ENCODE measurements around the gene PTPN20. TPM values are rescaled to one million over a fixed set of nuclear protein-coding genes. Genes with fewer than 3 reads are reported as not detected.
A peak's percentile ranks its signal among the peaks of the same experiment; 100 is the strongest.

PTPN20 gene
- total RNA-seq, 6 donors from 2014 or later: 1.8 to 19.0 (median 3.4) TPM

GRCh38 chr10:47025540-47026300, 114.5 kb downstream of the PTPN20 start:
- no peaks in the 10 kb centered on the region for H3K36me3 ChIP-seq
- ATAC-seq (ENCODE audit: low FRiP score in 2 of 2) (peak in 1 of 2 donors; percentile 61), DNase-seq (peak in 1 of 2 donors; percentile 17)
- no peaks in the 10 kb centered on the region for H3K4me1 ChIP-seq
- no peaks in the 10 kb centered on the region for H3K27me3 ChIP-seq
- WGBS, 2 donors: 79% methylated on average over 4 to 10 of the region's 10 CpGs
- H3K27ac ChIP-seq: no peak overlapping the region
- H3K4me3 ChIP-seq: no peak overlapping the region
- TF ChIP-seq POLR2A (IDR thresholded peaks at IDR 0.05): no peak
- TF ChIP-seq EP300 (IDR thresholded peaks at IDR 0.05): no peak
- no peak for TF ChIP-seq POLR2AphosphoS5 (IDR thresholded peaks at IDR 0.05)
- TF ChIP-seq, protein P1, sequence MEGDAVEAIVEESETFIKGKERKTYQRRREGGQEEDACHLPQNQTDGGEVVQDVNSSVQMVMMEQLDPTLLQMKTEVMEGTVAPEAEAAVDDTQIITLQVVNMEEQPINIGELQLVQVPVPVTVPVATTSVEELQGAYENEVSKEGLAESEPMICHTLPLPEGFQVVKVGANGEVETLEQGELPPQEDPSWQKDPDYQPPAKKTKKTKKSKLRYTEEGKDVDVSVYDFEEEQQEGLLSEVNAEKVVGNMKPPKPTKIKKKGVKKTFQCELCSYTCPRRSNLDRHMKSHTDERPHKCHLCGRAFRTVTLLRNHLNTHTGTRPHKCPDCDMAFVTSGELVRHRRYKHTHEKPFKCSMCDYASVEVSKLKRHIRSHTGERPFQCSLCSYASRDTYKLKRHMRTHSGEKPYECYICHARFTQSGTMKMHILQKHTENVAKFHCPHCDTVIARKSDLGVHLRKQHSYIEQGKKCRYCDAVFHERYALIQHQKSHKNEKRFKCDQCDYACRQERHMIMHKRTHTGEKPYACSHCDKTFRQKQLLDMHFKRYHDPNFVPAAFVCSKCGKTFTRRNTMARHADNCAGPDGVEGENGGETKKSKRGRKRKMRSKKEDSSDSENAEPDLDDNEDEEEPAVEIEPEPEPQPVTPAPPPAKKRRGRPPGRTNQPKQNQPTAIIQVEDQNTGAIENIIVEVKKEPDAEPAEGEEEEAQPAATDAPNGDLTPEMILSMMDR (IDR thresholded peaks at IDR 0.05): no peak
- no peaks in the 10 kb centered on the region for H3K9me3 ChIP-seq

GRCh38 chr10:47026301-47027107, 115.3 kb downstream of the PTPN20 start:
- ATAC-seq (ENCODE audit: low FRiP score in 2 of 2) (no peak), DNase-seq (peak in 1 of 2 donors; percentile 11)
- Histone ChIP-seq H3K27ac (no peak overlapping the region), H3K4me3 (no peak overlapping the region), H3K4me1 (no peaks in the 10 kb centered on the region), H3K27me3 (no peaks in the 10 kb centered on the region), H3K36me3 (no peaks in the 10 kb centered on the region), H3K9me3 (no peaks in the 10 kb centered on the region)
- TF ChIP-seq POLR2AphosphoS5 (IDR thresholded peaks at IDR 0.05) (no peak), EP300 (IDR thresholded peaks at IDR 0.05) (no peak), POLR2A (IDR thresholded peaks at IDR 0.05) (no peak)
- TF ChIP-seq, protein P1 (IDR thresholded peaks at IDR 0.05): no peak
- 92 to 96% methylated on average over 7 to 11 of the region's 11 CpGs for WGBS, 2 donors

DNA sequence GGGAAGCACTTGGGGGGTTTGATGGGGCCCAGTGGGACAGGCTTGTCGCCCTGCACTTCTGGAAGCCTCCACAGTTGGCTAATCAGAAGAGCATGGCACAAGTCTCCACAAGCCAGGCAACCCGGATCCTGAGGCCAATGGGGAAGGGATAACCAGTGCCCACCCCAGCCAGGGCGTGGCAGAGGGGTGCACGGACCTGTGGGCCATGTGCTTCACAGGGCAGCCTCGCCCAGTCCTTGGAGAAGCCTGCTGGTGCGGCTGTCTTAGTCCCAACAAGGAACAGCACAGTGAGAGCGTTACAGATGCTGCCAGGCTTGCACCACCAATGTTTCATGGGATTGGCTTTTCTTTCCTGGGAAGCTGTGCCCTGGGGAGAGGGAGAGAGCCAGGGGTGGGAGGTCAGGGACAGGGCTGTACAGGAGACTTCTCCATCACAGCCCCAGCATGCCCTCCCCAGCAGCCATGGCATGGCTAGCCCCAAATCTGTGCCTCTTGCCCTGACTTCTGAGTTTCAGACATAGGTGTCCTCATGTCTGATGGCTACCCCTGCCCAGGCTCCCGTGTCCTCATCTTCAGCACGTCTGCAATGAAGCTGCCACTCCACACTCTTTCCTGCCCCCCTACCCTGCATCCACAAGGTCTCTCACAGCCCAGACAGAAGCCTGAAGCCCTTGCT, 116.0 kb downstream of the PTPN20 start:
- no peak overlapping the region for H3K27ac ChIP-seq
- ATAC-seq (ENCODE audit: low FRiP score in 2 of 2): no peak
- H3K27me3 ChIP-seq: no peaks in the 10 kb centered on the region
- DNase-seq: peak in 1 of 2 donors; percentile 6
- H3K4me3 ChIP-seq: no peak overlapping the region
- TF ChIP-seq, protein P1 (IDR thresholded peaks at IDR 0.05): no peak
- no peak for TF ChIP-seq POLR2A (IDR thresholded peaks at IDR 0.05)
- no peak for TF ChIP-seq EP300 (IDR thresholded peaks at IDR 0.05)
- no peak for TF ChIP-seq POLR2AphosphoS5 (IDR thresholded peaks at IDR 0.05)
- 71 to 75% methylated on average over 4 to 9 of the region's 9 CpGs for WGBS, 2 donors
- no peaks in the 10 kb centered on the region for H3K9me3 ChIP-seq
- no peaks in the 10 kb centered on the region for H3K36me3 ChIP-seq
- no peaks in the 10 kb centered on the region for H3K4me1 ChIP-seq

DNA sequence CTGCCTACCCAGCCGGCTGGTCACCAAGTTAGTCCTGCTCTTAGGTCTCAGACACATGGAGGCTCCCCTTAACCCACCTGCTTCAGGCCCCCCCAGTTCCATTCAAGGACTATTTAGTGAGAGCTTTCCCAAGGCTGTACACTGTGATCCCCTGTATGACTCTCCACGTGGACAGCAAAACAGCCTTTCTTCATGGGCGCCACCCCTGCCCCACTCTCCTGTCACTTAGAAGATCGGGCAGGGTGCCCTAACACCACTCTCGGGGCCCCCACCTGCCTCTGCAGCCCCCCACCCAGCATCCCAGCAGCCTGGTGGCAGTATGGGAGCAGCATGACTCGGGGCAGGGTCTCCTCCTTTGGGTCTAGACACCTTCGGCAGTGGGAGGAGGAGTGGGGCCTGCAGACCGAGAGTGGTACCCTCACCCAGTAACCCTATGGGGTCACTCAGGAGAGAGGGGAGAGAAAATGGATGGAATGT, 116.6 kb downstream of the PTPN20 start:
- Histone ChIP-seq H3K27ac (no peak overlapping the region), H3K9me3 (no peaks in the 10 kb centered on the region), H3K4me3 (no peak overlapping the region), H3K4me1 (no peaks in the 10 kb centered on the region), H3K27me3 (no peaks in the 10 kb centered on the region), H3K36me3 (no peaks in the 10 kb centered on the region)
- WGBS, 2 donors: 81 to 85% methylated on average over 7 to 8 of the region's 8 CpGs
- TF ChIP-seq POLR2AphosphoS5 (IDR thresholded peaks at IDR 0.05): no peak
- no peak for TF ChIP-seq POLR2A (IDR thresholded peaks at IDR 0.05)
- TF ChIP-seq, protein P1 (IDR thresholded peaks at IDR 0.05): no peak
- TF ChIP-seq EP300 (IDR thresholded peaks at IDR 0.05): no peak
- DNase-seq (peak in 1 of 2 donors; percentile 15), ATAC-seq (ENCODE audit: low FRiP score in 2 of 2) (no peak)
